OCI-LY1 (cell line): ENCODE results near the gene LARP1.

Experiments used
- H2AFZ ChIP-seq: fragments of 200-600 bp; sonication (generic), shearing (Covaris generic); 2 replicates; pipeline ENCODE4 v1.6.0; 2014; ENCODE audit warnings: antibody characterized with exemption, mild to moderate bottlenecking, low read length
- H3F3A ChIP-seq: fragments of 200-600 bp; sonication (generic), shearing (Covaris generic); 2 replicates; pipeline ENCODE4 v1.6.0; 2014; ENCODE audit warnings: mild to moderate bottlenecking, antibody characterized with exemption, low read length, moderate library complexity; ENCODE audit not compliant: insufficient read depth
- H3K27ac ChIP-seq: fragments of 200-600 bp; sonication (generic); 2 replicates; pipeline ENCODE4 v1.5.1; 2014; ENCODE audit warnings: low read length, mixed run types, mild to moderate bottlenecking, low read depth; ENCODE audit not compliant: poor library complexity, severe bottlenecking
- H3K27me3 ChIP-seq: fragments of 200-600 bp; sonication (generic); 2 replicates; pipeline ENCODE4 v1.6.0; 2014; ENCODE audit warnings: antibody characterized with exemption, mild to moderate bottlenecking, low read length, moderate library complexity; ENCODE audit not compliant: insufficient read depth
- H3K36me3 ChIP-seq: fragments of 200-600 bp; sonication (generic); 2 replicates; pipeline ENCODE4 v1.6.1; 2014; ENCODE audit warnings: mild to moderate bottlenecking, antibody characterized with exemption, low read length, moderate library complexity, mixed read lengths; ENCODE audit not compliant: insufficient read depth
- H3K4me1 ChIP-seq: fragments of 200-600 bp; sonication (generic); 2 replicates; pipeline ENCODE4 v1.5.1; 2014; ENCODE audit warnings: mild to moderate bottlenecking, low read length, moderate library complexity; ENCODE audit not compliant: insufficient read depth, severe bottlenecking
- H3K4me2 ChIP-seq: fragments of 200-600 bp; sonication (generic), shearing (Covaris generic); 2 replicates; pipeline ENCODE4 v1.6.1; 2014; ENCODE audit warnings: low read length
- H3K4me3 ChIP-seq: fragments of 200-600 bp; sonication (generic); 2 replicates; pipeline ENCODE4 v1.5.1; 2014; ENCODE audit warnings: low read length, low read depth, mild to moderate bottlenecking, mixed read lengths; ENCODE audit not compliant: poor library complexity, severe bottlenecking
- H3K79me2 ChIP-seq: fragments of 200-600 bp; shearing (Covaris generic); 2 replicates; pipeline ENCODE4 v1.6.1; 2016; ENCODE audit warnings: mixed run types, low read length, mixed read lengths; ENCODE audit not compliant: insufficient read depth
- H3K9ac ChIP-seq: fragments of 200-600 bp; sonication (generic), shearing (Covaris generic); 2 replicates; pipeline ENCODE4 v1.6.1; 2014; ENCODE audit warnings: mild to moderate bottlenecking, low read length, mixed read lengths
- H3K9me2 ChIP-seq: fragments of 200-600 bp; sonication (generic), shearing (Covaris generic); 2 replicates; pipeline ENCODE4 v1.6.1; 2014; ENCODE audit warnings: low read depth, mild to moderate bottlenecking, low read length, mixed read lengths
- H3K9me3 ChIP-seq: fragments of 200-600 bp; shearing (Covaris generic); 2 replicates; pipeline ENCODE4 v1.6.1; 2014; ENCODE audit warnings: low read length, mixed read lengths
- H4K20me1 ChIP-seq: fragments of 200-600 bp; sonication (generic), shearing (Covaris generic); 2 replicates; pipeline ENCODE4 v1.6.0; 2016; ENCODE audit warnings: mild to moderate bottlenecking, low read length; ENCODE audit not compliant: insufficient read depth
- CTCF ChIP-seq: fragments of 200-600 bp; sonication (generic), shearing (Covaris generic); IDR thresholded peaks from 2 replicates; pipeline ENCODE4 v1.5.1; 2017; ENCODE audit warnings: mild to moderate bottlenecking, antibody characterized with exemption, low read length, moderate library complexity, mixed read lengths
- EZH2 ChIP-seq: fragments of 200-600 bp; sonication (generic), shearing (Covaris generic); IDR thresholded peaks from 2 replicates; pipeline ENCODE4 v1.8.0; 2017; ENCODE audit warnings: borderline replicate concordance, mixed run types, mild to moderate bottlenecking, antibody characterized with exemption, low read length, moderate library complexity, mixed read lengths

The LARP1 gene

GRCh38 chr5:154741415-154741814 lies 13.8 kb upstream of the LARP1 start:
- Histone ChIP-seq H2AFZ (no peak overlapping the region), H3F3A (no peaks in the 10 kb centered on the region), H3K79me2 (no peaks in the 10 kb centered on the region), H3K36me3 (no peaks in the 10 kb centered on the region), H4K20me1 (no peaks in the 10 kb centered on the region), H3K9me3 (no peaks in the 10 kb centered on the region), H3K9me2 (no peaks in the 10 kb centered on the region), H3K4me2 (no peak overlapping the region), H3K4me1 (no peaks in the 10 kb centered on the region), H3K27me3 (no peaks in the 10 kb centered on the region), H3K27ac (no peak overlapping the region), H3K9ac (no peak overlapping the region), H3K4me3 (no peak overlapping the region)
- no peak for TF ChIP-seq CTCF
- no peak for TF ChIP-seq EZH2

GRCh38 chr5:154743812-154744211 lies 11.4 kb upstream of the LARP1 start:
- TF ChIP-seq EZH2 = no peak
- no peak for TF ChIP-seq CTCF
- Histone ChIP-seq H3K27ac (no peak overlapping the region), H3K4me3 (no peak overlapping the region), H3K27me3 (no peaks in the 10 kb centered on the region), H3F3A (no peaks in the 10 kb centered on the region), H3K9me2 (no peaks in the 10 kb centered on the region), H3K9me3 (no peaks in the 10 kb centered on the region), H3K4me2 (no peak overlapping the region), H3K9ac (no peak overlapping the region), H3K36me3 (no peaks in the 10 kb centered on the region), H3K4me1 (no peaks in the 10 kb centered on the region), H2AFZ (no peak overlapping the region), H4K20me1 (no peaks in the 10 kb centered on the region), H3K79me2 (no peaks in the 10 kb centered on the region)

GRCh38 chr5:154745349-154745748 lies 9.8 kb upstream of the LARP1 start:
- Histone ChIP-seq H3K4me1 (no peaks in the 10 kb centered on the region), H3K27me3 (no peaks in the 10 kb centered on the region), H3K9me3 (no peaks in the 10 kb centered on the region), H3K79me2 (no peaks in the 10 kb centered on the region), H3K27ac (no peak overlapping the region), H3K4me3 (no peak overlapping the region), H3K36me3 (no peaks in the 10 kb centered on the region), H3K9ac (no peak overlapping the region), H2AFZ (no peak overlapping the region), H3K4me2 (no peak overlapping the region), H3K9me2 (no peaks in the 10 kb centered on the region), H4K20me1 (no peaks in the 10 kb centered on the region), H3F3A (no peaks in the 10 kb centered on the region)
- no peak for TF ChIP-seq EZH2
- TF ChIP-seq CTCF = no peak
